Nephron (organoid): Measurements from ENCODE around the gene LDB2.

ENCODE experiments used
- H3K27ac Mint-ChIP-seq, 3 experiments: 2 replicates each; pipeline ENCODE4 v1.8.0; 2020; ENCODE audit warnings: mixed read lengths in 3 of 3, mild to moderate bottlenecking in 2 of 3, moderate library complexity in 1 of 3
- H3K27me3 Mint-ChIP-seq: 2 replicates; pipeline ENCODE4 v1.8.0; 2021; ENCODE audit warnings: low read depth, mild to moderate bottlenecking, moderate library complexity, mixed read lengths
- H3K36me3 Mint-ChIP-seq: 2 replicates; pipeline ENCODE4 v1.8.0; 2020; ENCODE audit warnings: low read depth, mixed read lengths
- H3K4me1 Mint-ChIP-seq: 2 replicates; pipeline ENCODE4 v1.8.0; 2020; ENCODE audit warnings: mixed read lengths
- H3K4me3 Mint-ChIP-seq, 3 experiments: 2 replicates each; pipeline ENCODE4 v1.8.0; 2020; ENCODE audit warnings: mild to moderate bottlenecking in 3 of 3, mixed read lengths in 3 of 3, moderate library complexity in 2 of 3
- H3K9me3 Mint-ChIP-seq: 2 replicates; pipeline ENCODE4 v1.8.0; 2020; ENCODE audit warnings: mixed read lengths
- CTCF ChIP-seq, 3 experiments: fragments of 200-600 bp; sonication (generic); IDR thresholded peaks; one replicate each; pipeline ENCODE4 v1.5.0; 2021; ENCODE audit warnings: antibody characterized with exemption in 3 of 3; ENCODE audit not compliant: unreplicated experiment in 3 of 3

The LDB2 gene

GRCh38 chr4:16521156-16521915 is 377.1 kb downstream of the LDB2 start:
- no peaks in the 10 kb centered on the region for H3K36me3 Mint-ChIP-seq
- H3K4me1 Mint-ChIP-seq, result peaks cover 57% of the 10 kb centered on the region
- H3K9me3 Mint-ChIP-seq, result no peaks in the 10 kb centered on the region
- no peak for TF ChIP-seq CTCF (IDR thresholded peaks at IDR 0.05; ENCODE audit: unreplicated experiment in 3 of 3)
- H3K27ac Mint-ChIP-seq, result peak overlapping the region in 1 of 3 experiments; percentile 59
- H3K27me3 Mint-ChIP-seq, result no peaks in the 10 kb centered on the region
- no peak overlapping the region for H3K4me3 Mint-ChIP-seq

- peak; percentile 26 to 44 (median 37) for TF ChIP-seq CTCF (IDR thresholded peaks at IDR 0.05; ENCODE audit: unreplicated experiment in 3 of 3)
- Mint-ChIP-seq H3K4me1 (peaks cover 50% of the 10 kb centered on the region), H3K27ac (peak overlapping the region; percentile 3 to 70 (median 50)), H3K9me3 (no peaks in the 10 kb centered on the region), H3K27me3 (no peaks in the 10 kb centered on the region), H3K36me3 (peaks cover 11% of the 10 kb centered on the region), H3K4me3 (no peak overlapping the region)
These were observed 381.5 kb downstream of the LDB2 start for GRCh38 chr4:16516796-16517439.

- no peak for TF ChIP-seq CTCF (IDR thresholded peaks at IDR 0.05; ENCODE audit: unreplicated experiment in 3 of 3)
- H3K9me3 Mint-ChIP-seq, result peaks cover 3% of the 10 kb centered on the region
- H3K27ac Mint-ChIP-seq, result no peak overlapping the region
- H3K4me1 Mint-ChIP-seq, result peaks cover 25% of the 10 kb centered on the region
- no peaks in the 10 kb centered on the region for H3K27me3 Mint-ChIP-seq
- peaks cover 32% of the 10 kb centered on the region for H3K36me3 Mint-ChIP-seq
- no peak overlapping the region for H3K4me3 Mint-ChIP-seq
These were observed 384.6 kb downstream of the LDB2 start for GRCh38 chr4:16513876-16514275.

GRCh38 chr4:16508968-16509367 is 389.5 kb downstream of the LDB2 start:
- peaks cover 76% of the 10 kb centered on the region for H3K36me3 Mint-ChIP-seq
- no peaks in the 10 kb centered on the region for H3K4me1 Mint-ChIP-seq
- no peak overlapping the region for H3K4me3 Mint-ChIP-seq
- peak in 2 of 3 experiments; percentile 11 to 38 for TF ChIP-seq CTCF (IDR thresholded peaks at IDR 0.05; ENCODE audit: unreplicated experiment in 3 of 3)
- peaks cover 6% of the 10 kb centered on the region for H3K9me3 Mint-ChIP-seq
- no peak overlapping the region for H3K27ac Mint-ChIP-seq
- no peaks in the 10 kb centered on the region for H3K27me3 Mint-ChIP-seq

GRCh38 chr4:16505726-16506125 is 392.7 kb downstream of the LDB2 start:
- Mint-ChIP-seq H3K4me1 (no peaks in the 10 kb centered on the region), H3K4me3 (no peak overlapping the region), H3K36me3 (peaks cover 87% of the 10 kb centered on the region), H3K27me3 (no peaks in the 10 kb centered on the region), H3K9me3 (peaks cover 6% of the 10 kb centered on the region), H3K27ac (peak overlapping the region in 1 of 3 experiments; percentile 34)
- TF ChIP-seq CTCF (IDR thresholded peaks at IDR 0.05; ENCODE audit: unreplicated experiment in 3 of 3), result no peak
